HL-60 (cell line): ENCODE results near the gene ITIH1.

Experiments used
- GABPA ChIP-seq: IDR thresholded peaks from 2 replicates; pipeline ENCODE4 v1.6.1; 2012; ENCODE audit warnings: low read depth
- POLR2AphosphoS5 ChIP-seq: IDR thresholded peaks from 2 replicates; pipeline ENCODE4 v1.6.1; 2012; ENCODE audit warnings: low read depth
- REST ChIP-seq: IDR thresholded peaks from 2 replicates; pipeline ENCODE4 v1.6.1; 2012; ENCODE audit warnings: low read depth; ENCODE audit not compliant: insufficient replicate concordance
- SPI1 ChIP-seq: IDR thresholded peaks from 2 replicates; pipeline ENCODE4 v1.6.1; 2012; ENCODE audit warnings: low read depth, mild to moderate bottlenecking, borderline replicate concordance
- TF ChIP-seq, protein P1 (sequence below): IDR thresholded peaks from one replicate; pipeline ENCODE4 v1.5.1; 2011; ENCODE audit warnings: low read length, control low read depth, inconsistent platforms; ENCODE audit not compliant: insufficient read depth

DNA sequence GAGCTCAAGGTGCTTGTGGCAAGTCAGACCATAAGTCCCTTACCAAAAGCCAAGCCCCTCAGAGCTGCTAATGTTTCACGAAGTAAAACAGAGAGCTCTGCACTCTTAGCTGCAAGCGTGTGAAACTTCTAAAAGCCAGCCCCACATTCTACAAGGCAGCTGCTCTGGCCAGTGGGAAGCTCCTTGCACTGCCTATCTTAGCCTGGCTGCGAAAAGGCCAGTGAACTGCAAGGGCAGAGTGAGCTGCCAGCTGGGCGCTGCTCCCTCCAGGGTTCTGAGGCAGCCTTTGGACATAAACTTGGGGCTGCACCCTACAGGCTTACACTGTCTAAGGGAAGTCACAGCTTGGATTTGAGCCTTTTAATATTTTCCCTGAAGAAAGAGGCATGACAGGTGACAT is 59.6 kb downstream of the ITIH1 start:
- TF ChIP-seq POLR2AphosphoS5, result no peak
- TF ChIP-seq, protein P1, sequence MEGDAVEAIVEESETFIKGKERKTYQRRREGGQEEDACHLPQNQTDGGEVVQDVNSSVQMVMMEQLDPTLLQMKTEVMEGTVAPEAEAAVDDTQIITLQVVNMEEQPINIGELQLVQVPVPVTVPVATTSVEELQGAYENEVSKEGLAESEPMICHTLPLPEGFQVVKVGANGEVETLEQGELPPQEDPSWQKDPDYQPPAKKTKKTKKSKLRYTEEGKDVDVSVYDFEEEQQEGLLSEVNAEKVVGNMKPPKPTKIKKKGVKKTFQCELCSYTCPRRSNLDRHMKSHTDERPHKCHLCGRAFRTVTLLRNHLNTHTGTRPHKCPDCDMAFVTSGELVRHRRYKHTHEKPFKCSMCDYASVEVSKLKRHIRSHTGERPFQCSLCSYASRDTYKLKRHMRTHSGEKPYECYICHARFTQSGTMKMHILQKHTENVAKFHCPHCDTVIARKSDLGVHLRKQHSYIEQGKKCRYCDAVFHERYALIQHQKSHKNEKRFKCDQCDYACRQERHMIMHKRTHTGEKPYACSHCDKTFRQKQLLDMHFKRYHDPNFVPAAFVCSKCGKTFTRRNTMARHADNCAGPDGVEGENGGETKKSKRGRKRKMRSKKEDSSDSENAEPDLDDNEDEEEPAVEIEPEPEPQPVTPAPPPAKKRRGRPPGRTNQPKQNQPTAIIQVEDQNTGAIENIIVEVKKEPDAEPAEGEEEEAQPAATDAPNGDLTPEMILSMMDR, result no peak
- TF ChIP-seq SPI1, result no peak
- no peak for TF ChIP-seq REST
- TF ChIP-seq GABPA, result no peak
